Activated effector memory CD4-positive, alpha-beta T cell treated with anti-CD3 and anti-CD28 coated beads, Interleukin-2, amount 50 U/mL, for 16 hours (primary cell): ENCODE measurements around the gene CXXC5.
"Not testable (repeated sequence)": the region's sequence is repeated elsewhere in the genome, so short reads cannot be mapped to it uniquely, and the experiment has no call there.

Experiments
- DNase-seq: peaks from one replicate; pipeline ENCODE4 v3.0.0-alpha.2; 2020

Gene CXXC5

DNA sequence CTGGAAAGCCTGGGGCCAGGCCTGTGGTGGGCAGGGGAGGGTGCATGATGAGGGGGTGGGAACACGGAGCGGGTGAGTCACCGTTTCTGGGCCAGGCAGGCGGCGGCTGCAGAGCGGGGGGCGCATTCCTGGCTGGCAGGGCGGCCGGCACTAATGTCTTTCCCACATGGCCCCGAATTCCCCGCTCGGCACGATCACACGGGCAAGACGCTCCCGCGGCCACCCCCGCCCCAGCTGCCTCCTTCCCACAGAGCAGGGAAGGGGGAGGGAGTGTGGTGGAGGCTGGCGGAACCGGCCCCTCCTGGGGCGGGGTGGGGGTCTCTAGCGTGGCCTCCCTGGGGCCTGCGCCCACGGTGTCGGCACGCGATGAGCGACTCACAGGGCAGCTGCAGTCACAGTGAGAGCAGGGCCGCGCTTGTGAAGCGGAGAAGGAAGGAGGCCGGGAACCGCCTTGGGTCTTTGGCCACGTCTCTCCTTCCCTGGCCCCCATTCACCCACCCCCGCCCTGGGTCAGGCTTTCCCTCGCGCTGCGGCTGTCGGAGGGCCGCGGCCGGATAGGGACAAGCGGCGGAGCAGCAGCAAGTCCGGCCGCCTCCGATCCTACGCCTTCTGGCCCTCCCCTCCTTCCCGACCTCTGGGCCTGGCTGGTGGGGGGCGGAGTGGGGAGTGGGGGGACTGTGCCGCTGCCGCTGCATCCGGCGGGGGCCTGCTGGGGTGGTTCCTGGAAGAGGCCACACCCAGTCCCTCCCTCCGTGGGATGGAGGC lies 48.9 kb downstream of the CXXC5 start:
- DNase-seq = no peak

DNA sequence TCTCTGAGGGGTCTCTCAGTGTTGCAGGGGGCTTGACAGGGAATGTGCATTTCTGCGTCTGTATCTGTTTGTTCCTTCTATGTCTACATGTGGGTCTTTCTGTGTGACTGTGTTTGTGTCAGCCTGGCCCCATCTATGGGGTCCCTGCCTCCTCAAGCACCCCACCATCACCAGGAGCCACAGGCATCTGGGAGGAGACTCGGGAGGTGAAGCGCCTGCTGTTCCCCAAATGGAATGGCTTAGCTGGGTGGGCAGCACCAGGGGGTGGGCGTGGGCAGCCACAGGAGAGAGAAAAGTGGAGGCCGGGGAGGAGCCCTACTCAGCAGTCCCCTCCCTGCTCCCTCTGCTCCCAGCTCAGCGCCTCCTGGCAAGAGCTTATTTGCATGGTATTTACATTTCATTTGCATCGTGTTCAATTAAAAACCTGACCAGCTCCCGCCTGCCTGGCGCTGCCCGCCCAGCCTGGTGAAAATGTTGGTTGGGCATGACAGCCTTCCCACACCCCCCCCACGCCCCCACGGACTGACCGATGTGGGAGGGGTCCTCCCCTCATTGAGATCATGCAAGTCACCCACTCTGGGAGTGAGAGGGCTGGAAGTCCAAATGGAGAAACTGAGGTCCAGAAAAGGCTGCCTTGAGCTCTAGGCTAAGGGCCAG lies 50.5 kb downstream of the CXXC5 start:
- no peak for DNase-seq

DNA sequence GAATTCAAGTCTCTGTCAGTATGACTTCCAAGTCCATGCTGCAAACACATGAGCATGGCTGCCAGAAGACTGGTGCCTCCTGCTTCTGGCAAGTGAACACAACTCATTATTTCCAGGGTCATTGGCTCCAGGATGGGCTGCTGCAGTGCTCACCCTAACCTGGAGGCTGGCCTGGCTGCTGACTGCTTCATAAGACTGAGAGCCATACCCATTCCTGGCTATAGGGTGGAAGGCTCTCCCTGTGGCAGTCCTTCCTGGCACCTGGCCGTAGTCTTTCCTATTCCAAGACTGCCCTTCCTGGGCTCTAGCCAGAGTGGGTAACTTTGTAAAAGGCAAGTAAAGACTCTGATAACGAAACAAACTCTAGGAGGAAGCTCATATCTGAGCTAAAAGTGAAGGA lies 51.2 kb downstream of the CXXC5 start:
- DNase-seq = no peak

DNA sequence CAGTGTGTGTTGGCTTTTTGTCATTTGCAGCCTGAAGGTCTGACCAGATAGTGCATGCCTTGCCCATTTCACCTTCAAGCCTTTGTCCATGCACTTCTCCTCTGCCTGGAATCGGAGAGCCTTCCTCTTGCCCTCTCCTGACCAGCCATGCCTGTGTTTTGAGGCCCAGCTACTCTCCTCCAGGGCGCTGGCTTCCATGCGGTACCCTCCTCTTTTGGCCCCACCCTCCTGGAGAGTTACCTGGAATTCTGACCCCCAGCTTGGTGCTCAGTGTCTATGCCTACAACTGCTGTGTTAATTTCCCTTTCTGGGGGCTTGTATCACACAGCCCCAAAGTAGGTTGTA lies 52.5 kb downstream of the CXXC5 start:
- no peak for DNase-seq

DNA sequence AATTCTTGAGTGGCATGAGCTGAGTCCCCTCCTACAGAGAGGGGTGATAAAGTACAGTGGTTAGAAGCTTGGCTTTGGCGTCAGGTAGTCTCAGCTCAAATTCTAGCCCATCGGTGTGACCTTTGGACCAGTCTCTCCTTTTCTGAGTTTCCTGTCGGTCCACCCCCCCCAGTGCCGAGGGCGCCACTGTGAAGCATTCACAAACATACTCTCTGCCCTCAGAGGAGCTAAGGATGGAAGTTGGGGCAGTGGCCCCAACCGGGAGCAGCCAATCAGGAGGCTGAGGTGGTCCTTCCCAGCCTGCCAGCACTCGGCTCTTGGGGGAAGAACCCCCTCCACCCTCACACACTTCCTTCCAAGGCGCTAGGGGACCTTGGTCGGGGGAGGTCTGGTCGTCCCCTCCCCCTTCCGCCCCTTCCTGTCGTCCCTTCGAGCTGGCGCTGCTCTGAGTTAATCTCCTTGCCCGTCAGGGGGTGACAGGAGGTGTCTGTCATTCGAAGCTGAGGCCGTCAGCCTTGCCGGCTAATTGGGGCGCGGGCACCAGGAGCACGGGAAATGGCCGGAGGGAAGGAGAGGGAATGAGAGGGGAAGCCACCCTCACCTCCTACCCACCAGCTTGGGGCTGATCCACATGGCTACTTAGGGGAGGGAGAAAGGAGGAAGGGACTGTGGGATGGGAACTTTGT lies 53.0 kb downstream of the CXXC5 start:
- no peak for DNase-seq

DNA sequence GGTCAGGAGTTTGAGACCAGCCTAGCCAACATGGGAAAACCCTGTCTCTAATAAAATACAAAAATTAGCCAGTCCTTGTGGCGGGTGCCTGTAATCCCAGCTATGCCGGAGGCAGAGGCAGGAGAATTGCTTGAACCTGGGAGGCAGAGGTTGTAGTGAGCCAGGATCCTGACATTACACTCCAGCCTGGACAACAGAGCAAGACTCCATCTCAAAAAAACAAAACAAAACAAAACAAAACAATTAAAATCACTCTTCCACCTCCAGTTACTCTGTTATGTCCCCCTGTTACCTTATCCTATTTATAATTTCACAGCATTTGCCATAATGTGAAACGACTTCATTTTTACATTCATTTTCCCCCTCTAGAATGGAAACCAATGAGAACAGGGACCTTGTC lies 54.4 kb downstream of the CXXC5 start:
- DNase-seq = no peak

DNA sequence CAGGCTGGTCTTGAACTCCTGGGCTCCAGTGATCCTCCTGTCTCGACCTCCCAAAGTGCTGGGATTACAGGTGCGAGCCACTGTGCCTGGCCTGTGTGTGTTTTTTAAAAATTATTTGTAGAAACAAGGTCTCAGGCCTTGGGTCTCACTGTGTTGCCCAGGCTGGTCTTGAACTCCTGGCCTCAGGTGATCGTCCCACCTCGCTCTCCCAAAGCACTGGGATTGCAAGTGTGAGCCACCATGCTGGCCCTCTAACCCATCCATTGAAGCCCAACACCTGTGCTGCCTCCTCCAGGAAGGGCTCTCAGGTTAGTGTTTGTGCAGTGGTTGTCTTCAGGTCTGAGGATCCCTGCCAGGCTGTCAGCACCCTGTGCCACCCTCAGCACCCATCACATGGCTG lies 56.6 kb downstream of the CXXC5 start:
- no peak for DNase-seq

DNA sequence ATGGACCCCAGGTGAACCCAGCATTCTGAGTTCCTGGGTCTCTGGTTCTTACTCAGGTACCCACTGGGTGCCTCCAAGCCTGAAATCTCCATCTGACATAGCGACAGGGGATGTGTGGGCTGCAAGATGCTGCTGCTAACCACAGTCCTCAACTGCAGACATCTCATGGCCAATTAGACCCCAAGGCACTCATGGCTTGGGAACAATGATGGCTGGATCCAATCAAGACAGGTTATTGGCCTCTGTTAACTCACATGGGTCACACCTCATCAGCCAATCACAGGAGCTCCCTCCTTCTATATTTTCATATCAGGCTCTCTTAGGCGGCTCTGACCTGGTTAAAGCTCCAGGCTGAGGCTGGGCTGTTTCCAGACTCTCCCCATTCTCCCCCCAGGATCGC lies 57.0 kb downstream of the CXXC5 start:
- no peak for DNase-seq

DNA sequence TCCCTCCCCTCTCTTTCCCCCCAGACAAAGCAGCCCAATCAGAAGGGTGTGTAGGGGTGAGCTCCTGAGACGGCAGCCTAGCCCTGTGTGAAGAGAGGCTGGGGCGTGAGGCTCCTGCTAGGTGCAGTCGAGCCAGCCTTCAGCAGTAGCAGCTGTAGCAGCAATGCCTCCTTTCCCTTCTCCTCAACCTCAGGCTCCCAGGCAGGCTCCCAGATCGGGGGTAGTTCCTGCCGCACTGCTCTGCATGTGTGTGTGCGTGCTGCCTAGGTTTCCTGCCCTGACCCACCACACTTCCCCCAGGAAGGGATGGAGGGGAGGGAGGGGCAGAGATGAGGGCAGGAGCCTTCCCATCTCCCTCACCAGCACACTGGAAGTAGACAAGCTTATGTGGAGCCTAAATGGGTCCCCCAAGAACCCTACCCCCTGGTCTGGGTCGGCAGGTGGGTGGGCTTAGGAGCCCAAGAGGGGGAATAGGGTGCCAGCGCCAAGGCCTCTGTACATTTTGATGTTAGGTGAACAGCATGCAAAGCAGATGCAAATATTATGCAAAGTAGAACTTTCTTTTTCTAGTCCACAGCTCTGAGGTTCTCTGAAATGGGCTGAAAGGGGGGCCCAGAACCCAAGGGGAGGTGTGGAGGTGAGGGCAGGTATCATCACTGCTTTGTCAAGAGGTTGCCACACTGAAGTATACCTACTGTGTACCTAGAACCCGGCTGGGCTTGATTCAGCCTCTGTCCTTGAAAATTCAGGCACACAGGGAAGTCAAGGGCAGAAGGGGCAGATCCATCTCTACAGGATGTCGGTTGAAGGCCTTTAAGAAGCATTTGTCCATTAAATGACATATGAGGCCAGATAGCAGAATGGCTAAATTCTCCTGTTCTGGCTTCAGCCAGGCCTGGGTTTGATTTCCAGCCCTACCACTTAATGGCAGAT lies 57.8 kb downstream of the CXXC5 start:
- DNase-seq = no peak

DNA sequence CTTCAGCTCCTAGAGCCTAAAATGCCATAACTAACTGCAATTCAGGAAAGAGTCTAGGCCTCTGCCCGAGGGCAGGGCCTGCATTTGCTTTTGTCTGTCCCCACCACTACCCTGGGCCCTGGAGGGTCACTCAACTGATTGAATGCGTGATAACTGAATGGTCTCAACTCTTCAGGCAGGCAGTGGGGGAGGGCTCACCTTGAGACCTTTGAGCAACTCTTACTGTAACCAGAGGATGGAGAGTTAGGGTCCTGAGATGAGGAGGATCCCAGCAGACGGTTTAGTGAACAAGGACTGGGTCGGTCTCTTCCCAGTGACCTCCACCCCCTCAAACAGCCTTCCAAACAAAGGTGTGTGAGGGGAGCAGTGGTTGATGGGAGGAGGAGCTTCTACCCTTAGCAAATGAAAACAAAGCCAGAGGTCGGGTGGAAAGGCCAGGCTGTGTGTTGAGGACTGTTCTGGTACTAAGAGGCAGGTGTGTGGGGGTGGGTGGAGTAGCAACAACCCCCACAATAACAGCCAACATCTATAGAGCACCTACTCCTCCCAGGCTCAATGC lies 59.4 kb downstream of the CXXC5 start:
- no peak for DNase-seq

DNA sequence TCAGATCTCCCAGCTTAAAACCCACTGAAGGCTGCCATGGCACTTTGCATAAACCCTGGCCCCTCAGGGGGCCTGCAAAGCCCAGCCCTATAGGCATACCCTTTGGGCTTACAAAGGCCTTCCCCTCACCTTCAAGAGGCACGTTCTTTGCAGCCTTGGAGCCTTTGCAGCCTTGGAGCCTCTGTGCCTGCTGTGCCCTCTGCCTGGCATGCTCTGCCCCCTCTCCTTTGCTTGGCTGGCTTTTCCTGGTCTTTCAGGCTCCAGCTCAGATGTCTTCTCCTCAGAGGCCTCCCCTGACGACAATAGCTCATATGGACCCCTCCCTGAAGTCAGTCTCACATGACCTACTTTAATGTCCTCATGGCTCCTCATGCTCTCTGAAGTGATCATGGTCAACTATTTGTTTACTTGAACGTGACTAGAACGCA lies 60.3 kb downstream of the CXXC5 start:
- DNase-seq = no peak

DNA sequence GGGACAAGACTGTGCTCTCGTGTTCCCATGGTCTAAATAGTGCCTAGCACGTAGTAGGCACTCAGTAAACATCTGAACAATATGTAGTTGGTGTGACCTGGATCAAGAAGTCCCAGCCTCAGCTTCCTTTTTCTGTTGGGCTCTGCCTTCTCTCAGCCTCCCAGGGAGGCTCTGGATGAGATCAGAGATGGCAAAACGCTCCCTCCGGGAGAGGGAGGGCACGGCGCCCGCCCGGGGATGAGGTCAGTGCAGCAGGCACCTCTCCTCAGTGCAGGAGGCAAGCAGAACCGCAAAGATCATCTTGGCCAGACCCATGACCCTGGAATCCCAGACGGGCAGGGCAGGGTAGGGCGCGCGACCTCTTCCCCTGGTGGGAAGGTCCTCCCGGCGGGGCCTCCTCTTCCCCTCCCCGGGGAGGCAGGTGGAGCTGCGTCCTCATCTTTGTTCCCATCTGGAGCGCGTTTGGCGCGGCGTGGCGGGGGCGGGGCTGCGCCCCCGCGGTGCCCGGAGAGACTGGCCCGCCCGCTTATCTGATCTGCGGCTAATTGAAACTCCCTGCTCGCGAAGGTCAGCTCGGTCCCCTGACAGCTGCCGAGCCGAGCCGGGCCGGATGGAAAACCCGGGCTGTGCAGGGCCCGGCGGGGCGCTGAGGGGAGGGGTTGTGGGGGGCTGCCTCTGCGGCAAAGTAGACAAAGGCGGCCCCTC lies 60.9 kb downstream of the CXXC5 start:
- DNase-seq = no peak

DNA sequence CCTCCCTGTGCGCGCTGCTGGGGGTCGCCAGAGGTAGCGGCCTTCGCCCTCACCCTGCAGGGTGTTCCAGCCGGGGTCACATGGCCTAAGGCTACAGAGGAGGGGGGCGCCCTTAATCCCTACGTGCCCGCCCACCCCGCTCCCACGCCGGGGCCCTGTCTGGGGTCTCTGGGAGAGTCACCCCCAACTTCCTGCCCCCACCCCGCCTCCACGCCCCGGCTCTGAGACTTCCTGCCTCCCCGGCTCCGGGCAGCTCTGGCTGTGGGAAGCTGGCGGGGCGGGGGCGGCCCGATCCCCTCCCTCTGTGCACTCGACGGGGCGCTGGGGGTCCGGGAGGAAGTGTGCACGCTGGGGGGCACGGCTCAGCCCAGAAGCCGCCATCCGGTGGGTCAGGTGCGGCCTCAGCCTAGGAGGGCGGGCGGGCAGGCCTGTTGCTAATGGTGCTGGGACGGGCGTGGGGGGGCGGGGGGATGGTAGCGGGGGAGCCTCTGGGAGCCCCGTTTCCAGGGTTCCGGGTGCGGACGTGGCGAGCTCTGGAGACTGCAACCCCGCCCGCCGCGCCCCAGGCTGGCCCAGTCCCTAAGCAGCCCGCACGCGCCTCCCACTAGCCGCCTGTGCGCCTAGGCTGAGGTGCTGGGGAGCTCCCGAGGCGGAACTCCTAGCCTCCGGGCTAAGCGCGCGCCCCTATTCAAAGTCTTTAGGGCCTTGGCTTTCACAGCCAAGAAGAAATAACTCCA lies 61.6 kb downstream of the CXXC5 start:
- no peak for DNase-seq

DNA sequence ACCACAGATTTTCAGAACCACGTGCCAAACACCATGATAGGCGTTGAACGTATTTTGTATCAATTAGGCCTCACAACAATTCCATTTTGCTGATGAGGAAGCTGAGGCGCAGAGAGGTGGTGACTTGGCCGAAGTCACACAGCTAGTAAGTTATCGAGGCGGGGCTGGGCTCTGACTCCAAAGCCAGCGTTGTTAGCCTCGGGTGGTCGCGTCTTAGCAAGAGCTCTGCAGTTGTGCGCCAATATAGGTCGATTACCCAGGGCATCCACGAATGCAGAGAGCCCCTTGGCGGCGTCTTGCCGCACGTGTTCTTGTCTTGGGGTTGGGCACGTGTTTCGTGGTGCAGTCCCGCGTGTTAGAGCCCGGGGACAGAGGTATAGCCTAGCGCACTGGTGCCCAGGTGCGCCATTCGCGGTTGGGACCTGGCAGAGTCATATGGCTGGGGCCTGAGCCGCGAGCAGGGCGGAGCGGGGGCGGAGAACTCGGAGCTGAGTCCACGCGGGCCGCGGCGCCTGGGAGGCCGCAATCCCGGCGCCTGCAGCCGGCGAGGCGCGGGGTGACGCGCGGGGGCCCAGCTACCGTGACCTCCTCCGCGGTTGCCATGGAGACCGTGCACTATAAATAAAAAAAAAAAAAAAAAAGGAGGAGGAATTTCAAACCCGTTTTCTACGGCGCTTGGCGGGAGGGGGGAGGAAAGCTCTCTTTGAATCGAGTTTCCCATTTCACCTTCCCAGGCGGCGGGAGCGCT lies 62.3 kb downstream of the CXXC5 start:
- peak; percentile 78 for DNase-seq

DNA sequence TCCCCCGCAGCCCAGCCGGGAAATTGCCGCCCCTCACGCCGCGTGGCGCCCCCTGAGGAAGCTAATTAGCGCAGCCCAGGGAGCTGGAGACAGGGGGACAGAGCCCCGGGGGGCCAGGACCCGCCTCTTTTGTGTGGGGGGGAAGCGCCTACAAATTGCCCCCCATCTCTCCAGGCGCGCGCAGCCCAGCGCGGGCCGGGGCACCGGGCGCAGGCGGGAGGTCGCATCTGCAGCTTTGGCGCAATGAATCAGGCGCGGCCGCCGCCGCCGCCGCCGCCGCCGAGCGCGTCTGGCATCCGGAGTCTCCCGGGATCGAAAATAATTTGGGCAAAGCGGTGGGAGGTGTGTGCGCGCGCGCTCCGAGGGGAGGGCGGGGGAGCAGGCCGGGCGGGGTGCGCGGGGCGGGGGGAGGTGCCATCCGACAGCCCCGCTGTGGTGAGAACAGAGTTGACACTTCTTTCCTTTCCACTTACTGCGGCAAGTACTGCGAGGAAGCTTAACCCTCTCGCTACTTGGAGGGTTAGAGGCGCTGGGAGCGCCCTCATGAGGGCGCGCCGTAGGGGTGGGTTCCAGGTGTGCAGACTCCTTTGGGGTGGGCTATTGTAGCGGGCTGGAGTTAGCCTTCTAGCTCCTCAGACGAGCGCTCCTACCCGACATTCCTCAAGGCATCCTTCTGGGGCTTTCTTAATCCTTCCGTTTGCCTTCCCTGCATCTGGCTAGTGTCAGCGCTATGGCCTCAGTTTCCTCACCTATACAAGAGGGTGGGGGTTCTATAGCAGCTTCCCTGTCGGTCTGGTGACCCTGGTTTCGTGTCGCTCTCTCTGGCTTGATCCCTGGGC lies 63.1 kb downstream of the CXXC5 start:
- peak; percentile 76 for DNase-seq

DNA sequence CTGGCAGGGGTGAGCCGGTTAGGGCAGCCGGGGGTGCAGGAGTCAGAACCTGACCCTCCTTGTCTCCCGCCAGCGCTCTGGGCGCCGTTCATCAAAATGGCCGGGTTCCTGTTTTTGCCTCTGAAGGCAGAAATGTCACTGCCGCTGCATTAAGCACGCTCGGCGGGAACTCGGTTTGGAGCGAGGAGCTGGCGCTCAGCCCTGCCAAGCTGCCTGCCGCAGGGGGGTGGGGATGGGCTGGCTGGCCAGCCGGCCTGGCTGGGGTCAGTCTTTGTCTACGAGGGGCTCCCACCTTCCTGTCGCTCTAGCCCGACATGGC lies 63.7 kb downstream of the CXXC5 start:
- no peak for DNase-seq

DNA sequence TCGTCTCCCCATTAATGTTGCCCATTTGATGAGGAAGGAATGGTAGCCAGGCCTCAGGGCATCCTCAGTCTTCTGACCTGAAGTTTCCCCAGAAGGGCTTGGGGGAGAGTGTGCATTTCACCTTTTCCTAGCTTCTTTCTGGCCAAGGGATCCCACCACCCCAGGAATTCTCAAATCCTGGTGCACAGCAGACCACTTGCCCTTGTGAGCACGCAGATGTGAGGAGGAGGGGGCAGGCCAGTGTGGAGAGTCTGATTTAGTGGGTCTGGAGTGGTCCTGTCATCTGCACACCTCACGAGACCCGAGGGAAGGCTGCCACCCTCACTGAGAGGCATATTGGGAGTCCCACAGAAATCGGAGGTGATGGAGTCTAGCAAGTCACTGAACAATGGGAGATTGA lies 64.3 kb downstream of the CXXC5 start:
- DNase-seq = no peak

DNA sequence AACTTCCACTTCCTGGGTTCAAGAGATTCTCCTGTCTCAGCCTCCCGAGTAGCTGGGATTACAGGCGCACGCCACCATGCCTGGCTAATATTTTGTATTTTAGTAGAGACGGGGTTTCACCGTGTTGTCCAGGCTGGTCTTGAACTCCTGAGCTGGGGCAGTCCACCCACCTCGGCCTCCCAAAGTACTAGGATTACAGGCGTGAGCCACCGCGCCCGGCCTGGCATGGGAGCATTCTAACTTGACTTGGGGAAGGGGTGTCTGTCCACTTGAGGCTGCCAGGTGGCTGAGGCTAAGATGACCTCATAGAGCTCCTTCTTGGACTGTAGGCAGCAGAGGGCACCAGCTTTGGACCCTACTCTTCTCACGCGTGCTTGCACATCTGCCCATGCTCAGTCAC lies 65.7 kb downstream of the CXXC5 start:
- not testable (repeated sequence) for DNase-seq

DNA sequence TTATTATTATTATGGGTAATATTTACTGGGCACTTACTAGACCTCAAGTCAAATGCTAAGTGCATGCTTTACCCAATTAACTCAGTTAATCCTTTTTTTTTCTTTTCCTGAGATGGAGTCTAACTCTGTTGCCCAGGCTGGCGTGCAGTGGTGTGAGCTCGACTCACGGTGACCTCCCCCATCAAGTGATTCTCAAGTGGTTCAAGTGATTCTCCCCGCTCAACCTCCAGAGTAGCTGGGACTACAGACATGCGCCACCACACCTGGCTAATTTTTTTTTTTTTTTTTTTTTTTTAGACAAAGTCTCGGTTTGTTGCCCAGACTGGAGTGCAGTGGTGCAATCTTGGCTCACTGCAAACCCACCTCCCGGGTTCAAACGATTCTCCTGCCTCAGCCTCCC lies 69.1 kb downstream of the CXXC5 start:
- no peak for DNase-seq

DNA sequence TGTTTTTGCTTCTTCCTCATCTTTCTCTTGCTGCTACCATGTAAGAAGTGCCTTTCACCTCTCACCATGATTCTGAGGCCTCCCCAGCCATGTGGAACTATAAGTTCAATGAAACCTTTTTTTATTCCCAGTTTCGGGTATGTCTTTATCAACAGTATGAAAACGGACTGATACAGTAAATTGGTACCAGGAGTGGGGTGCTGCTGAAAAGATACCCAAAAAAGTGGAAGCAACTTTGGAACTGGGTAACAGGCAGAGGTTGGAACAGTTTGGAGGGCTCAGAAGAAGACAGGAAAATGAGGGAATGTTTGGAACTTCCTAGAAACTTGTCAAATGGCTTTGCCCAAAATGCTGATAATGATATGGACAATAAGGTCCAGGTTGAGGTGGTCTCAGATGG lies 70.3 kb downstream of the CXXC5 start:
- not testable (repeated sequence) for DNase-seq
